Heart left ventricle (tissue), 16 donors: Measurements from ENCODE around the gene ZNF862. TPM values are rescaled to one million over a fixed set of nuclear protein-coding genes. Genes with fewer than 3 reads are reported as not detected.

Experiments used
- ATAC-seq, 4 donors: fragments of 200-7000 bp; cut with Tn5 transposase; one replicate each; pipeline ENCODE4 v1.9.1; 2020 to 2022; ENCODE audit warnings: moderate library complexity in 4 of 4, mild to moderate bottlenecking in 3 of 4, moderate number of reproducible peaks in 1 of 4
- DNase-seq, 5 donors: peaks; one replicate each; pipeline ENCODE4 v3.0.0-alpha.2; 2020
- H3K27ac ChIP-seq, 12 donors: fragments of 200-600 bp; sonication (generic) in 4 of 12; one replicate each; pipeline versions ENCODE4 v1.5.0 to v1.8.0; 2016 to 2022; ENCODE audit warnings: mild to moderate bottlenecking in 2 of 12
- H3K27me3 ChIP-seq, 9 donors: fragments of 200-600 bp; sonication (generic) in 2 of 9; one replicate each; pipeline versions ENCODE4 v1.5.1 to v1.8.0; 2016 to 2022; ENCODE audit warnings: mild to moderate bottlenecking in 3 of 9
- H3K36me3 ChIP-seq, 9 donors: fragments of 200-600 bp; sonication (generic) in 2 of 9; one replicate each; pipeline versions ENCODE4 v1.5.0 to v1.8.0; 2018 to 2022; ENCODE audit warnings: mild to moderate bottlenecking in 2 of 9
- H3K4me1 ChIP-seq, 12 donors: fragments of 200-600 bp; sonication (generic) in 4 of 12; one replicate each; pipeline versions ENCODE4 v1.5.0 to v1.8.0; 2016 to 2022; ENCODE audit warnings: mild to moderate bottlenecking in 3 of 12
- H3K4me3 ChIP-seq, 12 donors: fragments of 200-600 bp; sonication (generic) in 4 of 12; one replicate each; pipeline versions ENCODE4 v1.5.0 to v1.8.0; 2017 to 2022; ENCODE audit warnings: mild to moderate bottlenecking in 9 of 12, moderate library complexity in 4 of 12
- H3K9me3 ChIP-seq, 12 donors: fragments of 200-600 bp; sonication (generic) in 4 of 12; one replicate each; pipeline versions ENCODE4 v1.5.0 to v1.8.0; 2016 to 2022; ENCODE audit warnings: mild to moderate bottlenecking in 1 of 12
- CTCF ChIP-seq, 12 donors: fragments of 200-600 bp; sonication (generic) in 4 of 12; IDR thresholded peaks; one replicate each; pipeline versions ENCODE4 v1.5.0 to v1.8.0; 2018 to 2022; ENCODE audit warnings: antibody characterized with exemption in 12 of 12, mild to moderate bottlenecking in 5 of 12
- POLR2A ChIP-seq, 2 donors: fragments of 450-650 bp; IDR thresholded peaks; one replicate each; pipeline ENCODE4 v1.6.1; 2017; ENCODE audit warnings: antibody characterized with exemption in 2 of 2, mild to moderate bottlenecking in 2 of 2, moderate library complexity in 2 of 2
- WGBS, 4 donors: extraction: QIAGEN DNeasy Blood & Tissue Kit in 2 of 4; methylation state at CpG; one replicate each; pipeline versions ENCODE4 v1.1.5 to v1.1.7; 2013 to 2018; 5-methylcytosine and 5-hydroxymethylcytosine counted together
- intact Hi-C, 10 donors: fragments of 100-400 bp; cut with DNase I; formaldehyde crosslinking; loops; one replicate each; pipeline versions ENCODE4 v1.11.1 to v1.14.2; 2022
- polyA plus RNA-seq, 2 donors: library from polyadenylated mRNA; stranded (reverse); fragments of 200-250 nt; gene quantifications; one replicate each; pipeline ENCODE4 v1.2.3, GENCODE V29; 2013
- total RNA-seq, 9 donors: library from RNA; depleted of rRNA in 2 of 9; stranded (reverse); fragments of >200 nt in 2 of 9; fragmentation: NEBNext Ultra II Directional in 3 of 9; extraction: Animal tissue kit (Norgen Biotek cat#: 25700) in 3 of 9; gene quantifications; one replicate each; pipeline versions ENCODE4 v1.1.0 to v1.2.4, GENCODE V29; 2016 to 2023
- donor health status: ischemic (EF 13 %, LVEDD 7.1; RV severe dilation, severe dysfunction).
- donor health status: healthy with polysubstance abuse.
- donor health status: DM: no; HTN: yes; CAD: no.
- donor health status: DM: no; HTN: no; CAD: no.
- donor health status: ischemic (EF 25% LVEDD 6.9; RV normal size, moderate dysfunction).
- donor health status: ischemic (EF 25% LVEDD 5.7; RV mildly dilated, moderate dysfunction).
- donor health status: healthy.
- donor health status: DM: yes; HTN: yes; CAD: no.
- donor health status: ischemic (EF 35%, LVEDD 5.7; RV mildly dilated, moderate dysfunction).
- donor health status: nonischemic (EF 11% LVEDD 7.7; RV severe dilation, severe dysfunction).
- donor health status: DM: yes; HTN: yes; CAD: no.
- donor health status: PGD.
- donor health status: ischemic (EF 29% LVEDD 5.4; RV normal size, mild dysfunction).
- donor health status: nonischemic (EF 23%, LVEDD 6.1; RV moderate dilation, normal function).

ZNF862 gene
- total and polyA plus RNA-seq, 11 donors: 6.9 to 18.1 (median 9.1) TPM

- H3K27ac ChIP-seq: no peak overlapping the region
- peaks cover 0 to 6% (median 0%) of the 10 kb centered on the region in 9 donors for H3K27me3 ChIP-seq
- peaks cover 0 to 5% (median 3%) of the 10 kb centered on the region in 12 donors for H3K4me1 ChIP-seq
- no peak overlapping the region for H3K4me3 ChIP-seq
- DNase-seq (peak in 1 of 5 donors; percentile 5), ATAC-seq (no peak)
- intact Hi-C loops: loop anchor here in 3 of 10 donors (10.0 kb wide), 3 partner anchors 59 to 549 kb away; partner anchors contain the start of gene ZNF467 (in 1 of the 3)
- 83 to 90% (median 84%) methylated on average over 11 to 12 of the region's 12 CpGs for WGBS, 4 donors
- no peak for TF ChIP-seq POLR2A (IDR thresholded peaks at IDR 0.05)
- no peak for TF ChIP-seq CTCF (IDR thresholded peaks at IDR 0.05)
- H3K36me3 ChIP-seq: no peaks in the 10 kb centered on the region
- H3K9me3 ChIP-seq: no peaks in the 10 kb centered on the region
Observed at GRCh38 chr7:149833495-149834130, 4.6 kb upstream of the ZNF862 start.

GRCh38 chr7:149834601-149835000 lies 3.6 kb upstream of the ZNF862 start:
- H3K9me3 ChIP-seq: no peaks in the 10 kb centered on the region
- TF ChIP-seq POLR2A (IDR thresholded peaks at IDR 0.05): no peak
- no peak for TF ChIP-seq CTCF (IDR thresholded peaks at IDR 0.05)
- H3K27ac ChIP-seq: no peak overlapping the region
- no peak overlapping the region for H3K4me3 ChIP-seq
- 86 to 89% (median 87%) methylated on average over 8 of the region's 8 CpGs for WGBS, 4 donors
- ATAC-seq: no peak
- H3K4me1 ChIP-seq: peaks cover 0 to 14% (median 12%) of the 10 kb centered on the region in 12 donors
- H3K27me3 ChIP-seq: peaks cover 0 to 6% (median 0%) of the 10 kb centered on the region in 9 donors
- intact Hi-C loops: loop anchor here in 3 of 10 donors (10.0 kb wide), 3 partner anchors 60 to 550 kb away; partner anchors contain the start of gene ZNF467 (in 1 of the 3)
- peak in 1 of 5 donors; percentile 15 for DNase-seq
- H3K36me3 ChIP-seq: no peaks in the 10 kb centered on the region

- H3K27me3 ChIP-seq: peaks cover 0 to 6% (median 0%) of the 10 kb centered on the region in 9 donors
- TF ChIP-seq CTCF (IDR thresholded peaks at IDR 0.05): no peak
- no peak for TF ChIP-seq POLR2A (IDR thresholded peaks at IDR 0.05)
- H3K36me3 ChIP-seq: no peaks in the 10 kb centered on the region
- no peak for ATAC-seq
- WGBS, 4 donors: 50 to 86% (median 52%) methylated on average over 1 of the region's 1 CpG
- H3K4me1 ChIP-seq: peaks cover 0 to 17% (median 13%) of the 10 kb centered on the region in 12 donors
- no peak overlapping the region for H3K4me3 ChIP-seq
- intact Hi-C loops: loop anchor here in 7 of 10 donors (5.0 to 10.0 kb wide), 6 partner anchors 36 to 552 kb away; partner anchors contain the start of genes ZNF467 (in 3 of the 7) and ATP6V0E2 (in 1 of the 7)
- H3K27ac ChIP-seq: no peak overlapping the region
- DNase-seq: no peak
- H3K9me3 ChIP-seq: no peaks in the 10 kb centered on the region
Observed at GRCh38 chr7:149836434-149836833, 1.7 kb upstream of the ZNF862 start.

- intact Hi-C loops: loop anchor here in 7 of 10 donors (2.0 to 10.0 kb wide), 8 partner anchors 35 to 553 kb away; partner anchors contain the start of genes ATP6V0E2 (in 4 of the 7) and ZNF467 (in 4 of the 7)
- DNase-seq (peak in 1 of 5 donors; percentile 10), ATAC-seq (no peak)
- peaks cover 0 to 17% (median 13%) of the 10 kb centered on the region in 12 donors for H3K4me1 ChIP-seq
- WGBS, 4 donors: 33 to 36% (median 35%) methylated on average over 17 of the region's 17 CpGs
- H3K9me3 ChIP-seq: no peaks in the 10 kb centered on the region
- H3K36me3 ChIP-seq: no peaks in the 10 kb centered on the region
- no peak for TF ChIP-seq CTCF (IDR thresholded peaks at IDR 0.05)
- TF ChIP-seq POLR2A (IDR thresholded peaks at IDR 0.05): no peak
- H3K4me3 ChIP-seq: peak overlapping the region in 6 of 12 donors; percentile 76 to 100 (median 95)
- no peaks in the 10 kb centered on the region for H3K27me3 ChIP-seq
- peak overlapping the region in 8 of 12 donors; percentile 28 to 96 (median 90) for H3K27ac ChIP-seq
Observed at GRCh38 chr7:149837564-149838223, 481 bp upstream of the ZNF862 start.
